ENCODE measurements around the gene PITPNC1. TPM values are rescaled to one million over a fixed set of nuclear protein-coding genes. Genes with fewer than 3 reads are reported as not detected.

The PITPNC1 gene
- total and polyA plus RNA-seq, 2 of the 13 experiments (the other 11 are each of a cell fraction or from before 2014, with no cell fraction given): 4.1 to 5.7 TPM

DNA sequence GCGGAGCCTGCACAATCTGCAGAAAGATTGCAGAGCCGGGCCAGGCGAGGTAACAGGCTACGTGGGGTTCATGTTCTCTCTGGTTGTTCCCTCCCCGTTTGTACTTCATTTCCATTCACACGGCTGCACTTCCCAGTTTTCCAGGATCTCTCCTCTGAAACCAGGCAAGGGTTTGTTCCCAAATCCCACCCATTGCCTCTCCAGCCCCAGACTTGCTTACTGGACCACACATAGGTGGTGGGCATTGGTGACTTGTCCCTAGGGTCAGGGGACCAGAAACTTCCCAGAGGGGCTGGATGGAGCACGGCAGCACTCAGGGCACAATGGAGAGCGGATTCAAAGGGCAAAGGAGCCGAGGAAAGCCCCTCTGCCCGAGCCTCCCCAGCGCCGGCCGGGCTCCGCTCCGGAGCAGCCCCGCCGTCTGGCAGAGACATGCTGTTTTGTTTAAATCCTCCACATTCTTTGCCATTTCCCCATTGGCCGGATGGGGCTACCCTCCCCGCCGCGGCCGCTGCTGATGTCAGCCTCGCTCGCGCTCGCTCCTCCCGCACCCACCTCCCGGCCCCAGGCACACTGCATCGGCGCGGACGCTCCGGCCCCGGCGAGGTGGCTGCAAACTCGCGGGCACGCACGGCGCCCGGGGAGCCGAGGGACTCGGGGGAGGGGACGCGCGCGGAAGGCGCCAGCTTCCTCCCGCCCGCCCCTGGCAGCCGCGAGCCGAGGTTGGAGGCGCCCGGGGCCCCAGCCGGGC lies at the start of gene PITPNC1 (continued):
- TF ChIP-seq REL (CRISPR knock-in tag; conservative IDR thresholded peaks at IDR 0.05) (no peak), TEAD2 (CRISPR knock-in tag; IDR thresholded peaks at IDR 0.05) (no peak), SMC3 (IDR thresholded peaks at IDR 0.05; ENCODE audit: low read length) (no peak), CREM (IDR thresholded peaks at IDR 0.05) (no peak), CREM (CRISPR knock-in tag; IDR thresholded peaks at IDR 0.05) (no peak), ZNF354B (CRISPR knock-in tag; IDR thresholded peaks at IDR 0.05) (no peak), RARG (CRISPR knock-in tag; IDR thresholded peaks at IDR 0.05; ENCODE audit: low read depth) (no peak)
- TF ChIP-seq, protein P1, sequence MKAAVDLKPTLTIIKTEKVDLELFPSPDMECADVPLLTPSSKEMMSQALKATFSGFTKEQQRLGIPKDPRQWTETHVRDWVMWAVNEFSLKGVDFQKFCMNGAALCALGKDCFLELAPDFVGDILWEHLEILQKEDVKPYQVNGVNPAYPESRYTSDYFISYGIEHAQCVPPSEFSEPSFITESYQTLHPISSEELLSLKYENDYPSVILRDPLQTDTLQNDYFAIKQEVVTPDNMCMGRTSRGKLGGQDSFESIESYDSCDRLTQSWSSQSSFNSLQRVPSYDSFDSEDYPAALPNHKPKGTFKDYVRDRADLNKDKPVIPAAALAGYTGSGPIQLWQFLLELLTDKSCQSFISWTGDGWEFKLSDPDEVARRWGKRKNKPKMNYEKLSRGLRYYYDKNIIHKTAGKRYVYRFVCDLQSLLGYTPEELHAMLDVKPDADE (CRISPR knock-in tag; IDR thresholded peaks at IDR 0.05): no peak
- TF ChIP-seq, protein P2, sequence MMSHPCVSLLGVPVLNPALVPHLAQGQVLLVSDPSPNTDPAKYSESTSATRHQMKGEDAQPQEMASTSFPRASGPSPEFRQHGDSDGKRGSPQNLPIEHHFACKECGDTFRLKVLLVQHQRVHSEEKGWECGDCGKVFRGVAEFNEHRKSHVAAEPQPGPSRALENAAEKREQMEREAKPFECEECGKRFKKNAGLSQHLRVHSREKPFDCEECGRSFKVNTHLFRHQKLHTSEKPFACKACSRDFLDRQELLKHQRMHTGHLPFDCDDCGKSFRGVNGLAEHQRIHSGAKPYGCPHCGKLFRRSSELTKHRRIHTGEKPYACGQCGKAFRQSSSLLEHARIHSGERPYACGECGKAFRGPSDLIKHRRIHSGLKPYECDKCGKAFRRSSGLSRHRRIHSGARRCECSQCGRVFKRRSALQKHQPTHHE (CRISPR knock-in tag; IDR thresholded peaks at IDR 0.05; ENCODE audit: borderline replicate concordance): no peak
- TF ChIP-seq, protein P3, sequence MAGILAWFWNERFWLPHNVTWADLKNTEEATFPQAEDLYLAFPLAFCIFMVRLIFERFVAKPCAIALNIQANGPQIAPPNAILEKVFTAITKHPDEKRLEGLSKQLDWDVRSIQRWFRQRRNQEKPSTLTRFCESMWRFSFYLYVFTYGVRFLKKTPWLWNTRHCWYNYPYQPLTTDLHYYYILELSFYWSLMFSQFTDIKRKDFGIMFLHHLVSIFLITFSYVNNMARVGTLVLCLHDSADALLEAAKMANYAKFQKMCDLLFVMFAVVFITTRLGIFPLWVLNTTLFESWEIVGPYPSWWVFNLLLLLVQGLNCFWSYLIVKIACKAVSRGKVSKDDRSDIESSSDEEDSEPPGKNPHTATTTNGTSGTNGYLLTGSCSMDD (CRISPR knock-in tag; IDR thresholded peaks at IDR 0.05): no peak
- TF ChIP-seq, protein P4, sequence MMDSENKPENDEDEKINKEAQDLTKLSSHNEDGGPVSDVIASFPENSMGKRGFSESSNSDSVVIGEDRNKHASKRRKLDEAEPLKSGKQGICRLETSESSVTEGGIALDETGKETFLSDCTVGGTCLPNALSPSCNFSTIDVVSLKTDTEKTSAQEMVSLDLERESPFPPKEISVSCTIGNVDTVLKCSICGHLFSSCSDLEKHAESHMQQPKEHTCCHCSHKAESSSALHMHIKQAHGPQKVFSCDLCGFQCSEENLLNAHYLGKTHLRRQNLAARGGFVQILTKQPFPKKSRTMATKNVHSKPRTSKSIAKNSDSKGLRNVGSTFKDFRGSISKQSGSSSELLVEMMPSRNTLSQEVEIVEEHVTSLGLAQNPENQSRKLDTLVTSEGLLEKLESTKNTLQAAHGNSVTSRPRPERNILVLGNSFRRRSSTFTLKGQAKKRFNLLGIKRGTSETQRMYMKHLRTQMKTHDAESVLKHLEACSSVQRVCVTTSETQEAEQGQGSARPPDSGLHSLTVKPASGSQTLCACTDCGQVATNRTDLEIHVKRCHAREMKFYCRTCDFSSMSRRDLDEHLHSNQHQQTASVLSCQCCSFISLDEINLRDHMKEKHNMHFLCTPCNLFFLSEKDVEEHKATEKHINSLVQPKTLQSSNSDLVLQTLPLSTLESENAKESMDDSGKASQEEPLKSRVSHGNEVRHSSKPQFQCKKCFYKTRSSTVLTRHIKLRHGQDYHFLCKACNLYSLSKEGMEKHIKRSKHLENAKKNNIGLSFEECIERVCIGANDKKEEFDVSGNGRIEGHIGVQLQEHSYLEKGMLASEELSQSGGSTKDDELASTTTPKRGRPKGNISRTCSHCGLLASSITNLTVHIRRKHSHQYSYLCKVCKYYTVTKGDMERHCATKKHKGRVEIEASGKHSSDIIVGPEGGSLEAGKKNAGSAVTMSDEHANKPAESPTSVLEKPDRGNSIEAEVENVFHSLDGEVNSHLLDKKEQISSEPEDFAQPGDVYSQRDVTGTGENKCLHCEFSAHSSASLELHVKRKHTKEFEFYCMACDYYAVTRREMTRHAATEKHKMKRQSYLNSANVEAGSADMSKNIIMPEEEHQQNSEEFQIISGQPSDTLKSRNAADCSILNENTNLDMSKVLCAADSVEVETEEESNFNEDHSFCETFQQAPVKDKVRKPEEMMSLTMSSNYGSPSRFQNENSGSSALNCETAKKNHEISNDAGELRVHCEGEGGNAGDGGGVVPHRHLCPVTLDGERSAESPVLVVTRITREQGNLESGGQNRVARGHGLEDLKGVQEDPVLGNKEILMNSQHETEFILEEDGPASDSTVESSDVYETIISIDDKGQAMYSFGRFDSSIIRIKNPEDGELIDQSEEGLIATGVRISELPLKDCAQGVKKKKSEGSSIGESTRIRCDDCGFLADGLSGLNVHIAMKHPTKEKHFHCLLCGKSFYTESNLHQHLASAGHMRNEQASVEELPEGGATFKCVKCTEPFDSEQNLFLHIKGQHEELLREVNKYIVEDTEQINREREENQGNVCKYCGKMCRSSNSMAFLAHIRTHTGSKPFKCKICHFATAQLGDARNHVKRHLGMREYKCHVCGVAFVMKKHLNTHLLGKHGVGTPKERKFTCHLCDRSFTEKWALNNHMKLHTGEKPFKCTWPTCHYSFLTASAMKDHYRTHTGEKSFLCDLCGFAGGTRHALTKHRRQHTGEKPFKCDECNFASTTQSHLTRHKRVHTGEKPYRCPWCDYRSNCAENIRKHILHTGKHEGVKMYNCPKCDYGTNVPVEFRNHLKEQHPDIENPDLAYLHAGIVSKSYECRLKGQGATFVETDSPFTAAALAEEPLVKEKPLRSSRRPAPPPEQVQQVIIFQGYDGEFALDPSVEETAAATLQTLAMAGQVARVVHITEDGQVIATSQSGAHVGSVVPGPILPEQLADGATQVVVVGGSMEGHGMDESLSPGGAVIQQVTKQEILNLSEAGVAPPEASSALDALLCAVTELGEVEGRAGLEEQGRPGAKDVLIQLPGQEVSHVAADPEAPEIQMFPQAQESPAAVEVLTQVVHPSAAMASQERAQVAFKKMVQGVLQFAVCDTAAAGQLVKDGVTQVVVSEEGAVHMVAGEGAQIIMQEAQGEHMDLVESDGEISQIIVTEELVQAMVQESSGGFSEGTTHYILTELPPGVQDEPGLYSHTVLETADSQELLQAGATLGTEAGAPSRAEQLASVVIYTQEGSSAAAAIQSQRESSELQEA (CRISPR knock-in tag; IDR thresholded peaks at IDR 0.05; ENCODE audit: not compliant biosample characterization): no peak
- TF ChIP-seq, protein P5, sequence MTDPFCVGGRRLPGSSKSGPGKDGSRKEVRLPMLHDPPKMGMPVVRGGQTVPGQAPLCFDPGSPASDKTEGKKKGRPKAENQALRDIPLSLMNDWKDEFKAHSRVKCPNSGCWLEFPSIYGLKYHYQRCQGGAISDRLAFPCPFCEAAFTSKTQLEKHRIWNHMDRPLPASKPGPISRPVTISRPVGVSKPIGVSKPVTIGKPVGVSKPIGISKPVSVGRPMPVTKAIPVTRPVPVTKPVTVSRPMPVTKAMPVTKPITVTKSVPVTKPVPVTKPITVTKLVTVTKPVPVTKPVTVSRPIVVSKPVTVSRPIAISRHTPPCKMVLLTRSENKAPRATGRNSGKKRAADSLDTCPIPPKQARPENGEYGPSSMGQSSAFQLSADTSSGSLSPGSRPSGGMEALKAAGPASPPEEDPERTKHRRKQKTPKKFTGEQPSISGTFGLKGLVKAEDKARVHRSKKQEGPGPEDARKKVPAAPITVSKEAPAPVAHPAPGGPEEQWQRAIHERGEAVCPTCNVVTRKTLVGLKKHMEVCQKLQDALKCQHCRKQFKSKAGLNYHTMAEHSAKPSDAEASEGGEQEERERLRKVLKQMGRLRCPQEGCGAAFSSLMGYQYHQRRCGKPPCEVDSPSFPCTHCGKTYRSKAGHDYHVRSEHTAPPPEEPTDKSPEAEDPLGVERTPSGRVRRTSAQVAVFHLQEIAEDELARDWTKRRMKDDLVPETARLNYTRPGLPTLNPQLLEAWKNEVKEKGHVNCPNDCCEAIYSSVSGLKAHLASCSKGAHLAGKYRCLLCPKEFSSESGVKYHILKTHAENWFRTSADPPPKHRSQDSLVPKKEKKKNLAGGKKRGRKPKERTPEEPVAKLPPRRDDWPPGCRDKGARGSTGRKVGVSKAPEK (CRISPR knock-in tag; IDR thresholded peaks at IDR 0.05; ENCODE audit: borderline replicate concordance): peak; percentile 33; the same call in 1 of the 2 replicates
- TF ChIP-seq, protein P6, sequence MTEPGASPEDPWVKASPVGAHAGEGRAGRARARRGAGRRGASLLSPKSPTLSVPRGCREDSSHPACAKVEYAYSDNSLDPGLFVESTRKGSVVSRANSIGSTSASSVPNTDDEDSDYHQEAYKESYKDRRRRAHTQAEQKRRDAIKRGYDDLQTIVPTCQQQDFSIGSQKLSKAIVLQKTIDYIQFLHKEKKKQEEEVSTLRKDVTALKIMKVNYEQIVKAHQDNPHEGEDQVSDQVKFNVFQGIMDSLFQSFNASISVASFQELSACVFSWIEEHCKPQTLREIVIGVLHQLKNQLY (CRISPR knock-in tag; IDR thresholded peaks at IDR 0.05): no peak
